ENCODE measurements around the gene LRP1B.

DNA sequence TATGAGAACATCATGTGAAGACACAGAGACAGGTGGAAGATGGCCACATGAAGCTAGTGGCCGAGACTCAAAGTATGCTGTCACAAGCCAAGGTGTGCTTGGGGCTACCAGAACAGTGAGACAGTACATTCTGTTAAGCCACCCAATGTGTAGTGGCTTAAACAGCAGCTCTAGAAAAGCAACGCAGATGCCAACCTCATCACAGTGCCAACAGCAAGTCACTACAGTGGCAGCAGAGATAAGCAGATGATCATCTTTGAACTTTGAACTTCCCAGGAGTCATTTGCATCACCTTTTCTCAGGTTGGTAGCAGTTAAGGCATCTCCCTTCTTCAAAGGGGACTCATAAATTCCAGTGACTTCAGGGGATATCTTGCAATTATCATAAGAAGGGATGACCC lies 394.4 kb downstream of the LRP1B start:
- TF ChIP-seq, protein P1, sequence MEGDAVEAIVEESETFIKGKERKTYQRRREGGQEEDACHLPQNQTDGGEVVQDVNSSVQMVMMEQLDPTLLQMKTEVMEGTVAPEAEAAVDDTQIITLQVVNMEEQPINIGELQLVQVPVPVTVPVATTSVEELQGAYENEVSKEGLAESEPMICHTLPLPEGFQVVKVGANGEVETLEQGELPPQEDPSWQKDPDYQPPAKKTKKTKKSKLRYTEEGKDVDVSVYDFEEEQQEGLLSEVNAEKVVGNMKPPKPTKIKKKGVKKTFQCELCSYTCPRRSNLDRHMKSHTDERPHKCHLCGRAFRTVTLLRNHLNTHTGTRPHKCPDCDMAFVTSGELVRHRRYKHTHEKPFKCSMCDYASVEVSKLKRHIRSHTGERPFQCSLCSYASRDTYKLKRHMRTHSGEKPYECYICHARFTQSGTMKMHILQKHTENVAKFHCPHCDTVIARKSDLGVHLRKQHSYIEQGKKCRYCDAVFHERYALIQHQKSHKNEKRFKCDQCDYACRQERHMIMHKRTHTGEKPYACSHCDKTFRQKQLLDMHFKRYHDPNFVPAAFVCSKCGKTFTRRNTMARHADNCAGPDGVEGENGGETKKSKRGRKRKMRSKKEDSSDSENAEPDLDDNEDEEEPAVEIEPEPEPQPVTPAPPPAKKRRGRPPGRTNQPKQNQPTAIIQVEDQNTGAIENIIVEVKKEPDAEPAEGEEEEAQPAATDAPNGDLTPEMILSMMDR (conservative IDR thresholded peaks at IDR 0.05; ENCODE audit: low read length): no peak
- TF ChIP-seq EZH2phosphoT487 (IDR thresholded peaks at IDR 0.05; ENCODE audit: borderline replicate concordance): no peak
